GM21447 (cell line): ENCODE measurements around the gene ELOVL1.
"Not testable (repeated sequence)": the region's sequence is repeated elsewhere in the genome, so short reads cannot be mapped to it uniquely, and the experiment has no call there.

Source experiments
- ATAC-seq: cut with Tn5 transposase; IDR thresholded peaks from one replicate; pipeline ENCODE4 v1.9.1; 2021; ENCODE audit not compliant: unreplicated experiment

The ELOVL1 gene

GRCh38 chr1:43382027-43382779 is 14.4 kb upstream of the ELOVL1 start:
- no peak for ATAC-seq

GRCh38 chr1:43381612-43382011 is 13.8 kb upstream of the ELOVL1 start:
- ATAC-seq, result no peak

- ATAC-seq, result no peak
Measured at GRCh38 chr1:43379476-43379875, 11.7 kb upstream of the ELOVL1 start.

GRCh38 chr1:43377831-43378230 is 10.0 kb upstream of the ELOVL1 start:
- no peak for ATAC-seq

- no peak for ATAC-seq
Measured at GRCh38 chr1:43376723-43377235, 9.0 kb upstream of the ELOVL1 start.

GRCh38 chr1:43373066-43373940 is 5.5 kb upstream of the ELOVL1 start:
- no peak for ATAC-seq

GRCh38 chr1:43372172-43372571 is 4.4 kb upstream of the ELOVL1 start:
- ATAC-seq, result no peak

- no peak for ATAC-seq
Measured at GRCh38 chr1:43370564-43370963, 2.8 kb upstream of the ELOVL1 start.

- ATAC-seq, result not testable (repeated sequence)
Measured at GRCh38 chr1:43369779-43370178, 2.0 kb upstream of the ELOVL1 start.

- ATAC-seq, result peak; percentile 1
Measured at GRCh38 chr1:43368646-43369020, 822 bp upstream of the ELOVL1 start.

- peak; percentile 30 for ATAC-seq
Measured at GRCh38 chr1:43367026-43367903, 546 bp downstream of the ELOVL1 start.

GRCh38 chr1:43366601-43367025 is 1.2 kb downstream of the ELOVL1 start:
- no peak for ATAC-seq

GRCh38 chr1:43366179-43366578 is 1.6 kb downstream of the ELOVL1 start:
- ATAC-seq, result no peak

- no peak for ATAC-seq
Measured at GRCh38 chr1:43365678-43366077, 2.1 kb downstream of the ELOVL1 start.

- ATAC-seq, result no peak
Measured at GRCh38 chr1:43363935-43364525, 3.8 kb downstream of the ELOVL1 start.

GRCh38 chr1:43363283-43363934 is 4.4 kb downstream of the ELOVL1 start:
- no peak for ATAC-seq

- no peak for ATAC-seq
Measured at GRCh38 chr1:43360616-43361015, 7.2 kb downstream of the ELOVL1 start.

- ATAC-seq, result no peak
Measured at GRCh38 chr1:43359696-43360095, 8.1 kb downstream of the ELOVL1 start.

- ATAC-seq, result peak; percentile 91
Measured at GRCh38 chr1:43358746-43359693, 8.8 kb downstream of the ELOVL1 start, which contains the start of gene CDC20. CDC20 (plus strand) TSS chr1:43358981; CDS start chr1:43359216, 235 bp downstream.
